ENCODE measurements around the gene UNC13B. TPM values are rescaled to one million over a fixed set of nuclear protein-coding genes. Genes with fewer than 3 reads are reported as not detected.
"Not testable (repeated sequence)": the region's sequence is repeated elsewhere in the genome, so short reads cannot be mapped to it uniquely, and the experiment has no call there.

The UNC13B gene
- total RNA-seq, 1 experiment from 2014 or later = 48.2 TPM

DNA sequence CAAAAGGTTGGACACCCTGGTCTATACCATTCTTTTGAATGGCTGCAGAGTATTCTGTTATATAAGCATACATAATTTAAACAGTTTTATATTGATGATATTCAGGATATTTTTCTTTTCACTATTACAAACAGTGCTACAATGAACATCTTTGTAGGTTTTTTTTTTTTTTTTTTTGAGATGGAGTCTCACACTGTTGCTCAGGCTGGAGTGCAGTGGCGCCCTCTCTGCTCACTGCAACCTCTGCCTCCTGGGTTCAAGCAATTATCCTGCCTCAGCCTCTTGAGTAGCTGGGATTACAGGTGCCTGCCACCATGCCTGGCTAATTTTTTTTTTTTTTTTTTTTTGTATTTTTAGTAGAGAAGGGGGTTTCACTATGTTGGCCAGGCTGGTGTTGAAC is 5.6 kb downstream of the UNC13B start:
- not testable (repeated sequence) for H3K4ac ChIP-seq (ENCODE audit: low read depth, low read length); H2AFZ ChIP-seq (ENCODE audit: low read length); H2BK120ac ChIP-seq (ENCODE audit: low read depth, low read length, poor library complexity, severe bottlenecking); H3K56ac ChIP-seq (ENCODE audit: insufficient read length, low read depth, low read length); H3K4me1 ChIP-seq (ENCODE audit: insufficient read depth, low read length); H2AK5ac ChIP-seq (ENCODE audit: insufficient read length, low read length); H3K4me2 ChIP-seq (ENCODE audit: insufficient read depth, insufficient read length, low read length); H3K27ac ChIP-seq (ENCODE audit: insufficient read length, low read depth, low read length); H3K18ac ChIP-seq (ENCODE audit: insufficient read length, low read depth, low read length); H3K9me3 Mint-ChIP-seq; H3K79me2 ChIP-seq (ENCODE audit: insufficient read depth, low read length); H3K27me3 ChIP-seq (ENCODE audit: insufficient read depth, low read length); H3K36me3 Mint-ChIP-seq (ENCODE audit: insufficient read depth in 1 of 3, low read depth in 3 of 3); H3K27ac Mint-ChIP-seq; H3K9me3 ChIP-seq (ENCODE audit: control insufficient read depth, low read depth, low read length); H3K23ac ChIP-seq (ENCODE audit: insufficient read length, low read depth, low read length); H4K91ac ChIP-seq (ENCODE audit: insufficient read length, low read depth, low read length); H4K5ac ChIP-seq (ENCODE audit: insufficient read length, low read depth, low read length); H2BK12ac ChIP-seq (ENCODE audit: insufficient read length, low read depth, low read length); H2BK20ac ChIP-seq (ENCODE audit: low read depth, low read length, poor library complexity, severe bottlenecking); H3K9ac ChIP-seq (ENCODE audit: extremely low read depth, insufficient read length, low read length); H2BK15ac ChIP-seq (ENCODE audit: low read depth, low read length); H3K23me2 ChIP-seq (ENCODE audit: insufficient read length, low read depth, low read length, poor library complexity, severe bottlenecking); H3K4me3 Mint-ChIP-seq; H3T11ph ChIP-seq (ENCODE audit: low read length); H4K8ac ChIP-seq (replicated peaks; ENCODE audit: insufficient read length, low read depth, low read length); H4K20me1 ChIP-seq (ENCODE audit: control insufficient read depth, insufficient read depth, insufficient read length); H3K27me3 Mint-ChIP-seq (ENCODE audit: low read depth); H3K79me1 ChIP-seq (ENCODE audit: insufficient read depth, low read depth, low read length, poor library complexity, severe bottlenecking); H2BK5ac ChIP-seq (ENCODE audit: insufficient read length, low read length); H3K14ac ChIP-seq (ENCODE audit: insufficient read depth, low read length); DNase-seq
- TF ChIP-seq, protein P1, sequence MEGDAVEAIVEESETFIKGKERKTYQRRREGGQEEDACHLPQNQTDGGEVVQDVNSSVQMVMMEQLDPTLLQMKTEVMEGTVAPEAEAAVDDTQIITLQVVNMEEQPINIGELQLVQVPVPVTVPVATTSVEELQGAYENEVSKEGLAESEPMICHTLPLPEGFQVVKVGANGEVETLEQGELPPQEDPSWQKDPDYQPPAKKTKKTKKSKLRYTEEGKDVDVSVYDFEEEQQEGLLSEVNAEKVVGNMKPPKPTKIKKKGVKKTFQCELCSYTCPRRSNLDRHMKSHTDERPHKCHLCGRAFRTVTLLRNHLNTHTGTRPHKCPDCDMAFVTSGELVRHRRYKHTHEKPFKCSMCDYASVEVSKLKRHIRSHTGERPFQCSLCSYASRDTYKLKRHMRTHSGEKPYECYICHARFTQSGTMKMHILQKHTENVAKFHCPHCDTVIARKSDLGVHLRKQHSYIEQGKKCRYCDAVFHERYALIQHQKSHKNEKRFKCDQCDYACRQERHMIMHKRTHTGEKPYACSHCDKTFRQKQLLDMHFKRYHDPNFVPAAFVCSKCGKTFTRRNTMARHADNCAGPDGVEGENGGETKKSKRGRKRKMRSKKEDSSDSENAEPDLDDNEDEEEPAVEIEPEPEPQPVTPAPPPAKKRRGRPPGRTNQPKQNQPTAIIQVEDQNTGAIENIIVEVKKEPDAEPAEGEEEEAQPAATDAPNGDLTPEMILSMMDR (conservative IDR thresholded peaks at IDR 0.05) = peak; percentile 49
- WGBS (ENCODE audit: extremely low coverage, insufficient read length, low lambda C conversion rate) = no CpG with 5 or more reads among the region's 1 CpG
- H3K4me1 Mint-ChIP-seq = peaks cover 17 to 25% of the 10 kb centered on the region in 2 experiments
